GM19455 (cell line): ENCODE data around the gene ARL15.
"Not testable (repeated sequence)": the region's sequence is repeated elsewhere in the genome, so short reads cannot be mapped to it uniquely, and the experiment has no call there.

Experiments used
- ATAC-seq: cut with Tn5 transposase; IDR thresholded peaks from one replicate; pipeline ENCODE4 v1.9.1; 2021; ENCODE audit not compliant: unreplicated experiment

ARL15 gene

DNA sequence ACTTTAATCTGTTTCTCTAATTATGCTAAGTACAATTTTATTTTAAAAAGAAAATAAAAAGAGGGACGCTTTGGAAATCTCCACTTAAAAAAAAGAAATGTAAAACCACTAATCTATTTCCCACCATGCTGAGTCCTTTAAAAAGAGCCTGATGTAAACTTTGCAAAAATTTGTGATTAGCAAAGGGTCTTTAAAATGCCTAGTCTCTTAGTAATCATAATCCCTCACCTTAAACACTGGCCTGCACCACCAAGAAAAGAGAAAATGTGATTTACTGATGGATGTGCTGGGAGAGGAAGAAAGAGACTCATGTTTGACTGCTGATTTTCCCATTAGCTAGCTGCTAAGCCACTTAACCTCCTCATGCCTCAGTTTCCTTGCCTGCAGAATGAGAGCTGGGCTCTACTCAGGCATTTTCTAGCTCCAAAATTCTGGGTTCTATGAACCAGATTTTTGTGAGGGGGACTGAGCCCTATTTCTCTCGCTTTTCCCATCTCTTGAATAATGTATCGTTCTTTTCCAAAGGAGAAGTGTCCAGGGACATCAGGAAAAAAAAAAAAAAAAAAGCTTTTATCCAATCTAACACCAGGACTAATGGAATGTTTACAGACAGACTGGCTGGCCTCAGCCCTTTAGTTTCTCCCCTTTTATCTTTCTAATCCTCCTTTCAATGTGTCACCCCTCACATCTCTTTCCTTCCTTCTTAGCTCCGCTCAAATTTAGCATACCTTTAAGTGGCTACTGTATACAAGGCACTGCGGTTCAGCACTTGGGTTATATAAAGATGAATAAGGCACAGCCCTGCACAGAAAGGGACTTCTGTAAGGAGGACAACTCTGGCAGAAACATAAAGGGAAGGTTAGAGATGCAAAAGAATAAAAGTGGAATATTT, 312.4 kb downstream of the ARL15 start:
- ATAC-seq = no peak

DNA sequence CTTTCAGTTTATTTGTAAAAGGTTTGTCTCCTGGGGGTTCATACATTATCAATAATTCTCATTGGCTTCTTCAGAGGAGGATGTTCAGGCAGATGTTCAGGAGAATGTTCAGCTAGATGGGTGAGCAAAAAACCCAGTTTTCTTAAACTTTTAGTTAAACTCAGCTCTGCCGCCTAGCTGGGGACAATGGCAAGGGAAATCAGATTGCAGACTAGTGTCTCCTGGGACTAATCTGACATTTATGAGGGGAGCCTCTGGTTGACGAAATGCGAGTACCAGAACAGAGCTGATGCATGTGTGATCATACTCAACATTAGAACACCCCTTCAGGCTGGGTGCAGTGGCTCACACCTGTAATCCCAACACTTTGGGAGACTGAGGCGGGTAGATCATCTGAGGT, 314.4 kb downstream of the ARL15 start:
- no peak for ATAC-seq

DNA sequence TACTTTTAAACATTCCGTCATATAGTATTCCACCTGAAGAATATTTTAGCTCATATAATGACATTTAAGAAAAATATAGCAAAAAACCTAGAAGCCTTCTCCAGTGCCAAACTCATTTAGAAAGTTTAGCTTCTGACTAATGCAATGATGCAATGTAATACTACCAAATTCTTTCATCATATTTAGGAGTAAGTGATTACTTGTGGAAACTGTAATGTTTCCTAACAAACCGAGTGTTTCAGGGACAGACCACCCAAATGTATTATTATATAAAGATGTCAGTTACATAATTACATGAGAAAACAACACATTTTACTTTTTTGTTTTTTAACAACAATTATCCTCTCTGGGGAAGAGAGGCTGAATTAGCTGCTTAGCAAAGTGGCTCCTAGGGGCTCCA, 316.2 kb downstream of the ARL15 start:
- no peak for ATAC-seq

DNA sequence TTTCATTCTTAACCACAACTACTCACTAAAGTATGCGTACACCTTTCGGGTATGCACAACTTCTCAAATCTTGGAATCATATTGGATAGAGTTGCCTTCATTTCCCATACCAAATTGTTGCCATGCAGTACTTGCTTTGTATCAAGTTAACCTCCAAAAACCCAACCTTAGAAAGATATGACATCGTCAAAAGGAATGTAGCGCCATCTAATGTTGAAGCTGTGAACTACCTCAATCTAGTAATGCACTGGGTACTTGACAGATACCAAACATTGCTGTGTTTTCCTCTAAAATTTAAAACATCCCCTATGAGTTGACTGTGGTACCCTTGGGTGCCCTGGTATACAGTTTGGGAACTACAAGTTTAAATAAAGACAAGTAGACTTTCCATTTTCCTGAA, 318.4 kb downstream of the ARL15 start:
- no peak for ATAC-seq

DNA sequence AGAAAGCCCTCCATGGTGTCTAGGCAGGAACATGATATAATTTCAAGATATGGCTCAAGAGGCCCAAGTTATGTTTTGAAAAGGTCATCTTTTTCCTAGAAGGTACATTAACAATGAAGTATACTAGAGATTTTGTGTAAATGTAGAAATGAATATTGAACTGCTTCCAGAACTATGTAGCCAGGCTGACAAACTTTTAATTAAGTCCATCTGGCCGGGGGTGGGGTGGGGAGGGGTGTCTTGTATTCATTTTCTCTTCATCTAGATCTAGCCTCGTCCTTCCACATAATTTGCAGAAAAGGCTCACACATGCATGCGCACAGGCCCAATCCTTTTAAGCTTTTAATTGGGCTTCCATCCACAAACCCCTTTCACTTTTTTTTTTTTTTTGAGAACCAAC, 323.3 kb downstream of the ARL15 start:
- no peak for ATAC-seq

DNA sequence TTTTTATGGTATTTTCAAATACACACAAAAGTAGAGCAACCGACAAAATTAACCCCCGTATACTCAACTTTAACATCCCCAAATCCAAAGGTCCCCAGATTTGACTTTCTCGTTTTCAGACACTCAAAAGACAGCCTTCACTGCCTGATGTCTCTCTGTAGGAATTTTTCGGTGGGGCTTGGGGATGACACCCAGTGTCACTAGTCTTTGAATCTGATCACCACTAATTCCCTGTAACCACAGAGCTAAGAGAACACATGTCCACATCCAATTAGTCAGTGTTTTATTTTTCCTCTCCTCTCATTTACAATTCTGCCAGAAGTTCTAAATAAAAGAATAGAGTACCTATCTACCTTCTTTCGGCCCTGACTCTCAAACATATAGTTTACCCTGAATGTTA, 324.6 kb downstream of the ARL15 start:
- no peak for ATAC-seq

DNA sequence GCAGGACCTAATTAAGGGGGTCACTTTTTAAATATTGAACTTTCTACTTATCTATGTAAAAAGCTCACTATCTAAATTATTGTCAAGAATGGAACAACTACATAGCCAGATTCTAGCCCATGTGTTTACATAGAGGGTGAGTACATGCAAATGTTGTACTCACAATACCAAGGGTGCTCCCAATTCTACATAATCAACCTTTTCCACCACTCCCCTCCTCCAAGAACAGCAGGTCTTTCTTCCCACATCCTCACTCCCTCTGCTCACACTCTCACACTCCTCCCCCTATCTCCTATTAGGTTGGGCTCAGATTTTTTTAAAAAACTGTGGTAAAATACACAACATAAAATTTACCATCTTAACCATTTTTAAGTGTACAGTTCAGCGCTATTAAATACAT, 325.4 kb downstream of the ARL15 start:
- ATAC-seq = no peak

DNA sequence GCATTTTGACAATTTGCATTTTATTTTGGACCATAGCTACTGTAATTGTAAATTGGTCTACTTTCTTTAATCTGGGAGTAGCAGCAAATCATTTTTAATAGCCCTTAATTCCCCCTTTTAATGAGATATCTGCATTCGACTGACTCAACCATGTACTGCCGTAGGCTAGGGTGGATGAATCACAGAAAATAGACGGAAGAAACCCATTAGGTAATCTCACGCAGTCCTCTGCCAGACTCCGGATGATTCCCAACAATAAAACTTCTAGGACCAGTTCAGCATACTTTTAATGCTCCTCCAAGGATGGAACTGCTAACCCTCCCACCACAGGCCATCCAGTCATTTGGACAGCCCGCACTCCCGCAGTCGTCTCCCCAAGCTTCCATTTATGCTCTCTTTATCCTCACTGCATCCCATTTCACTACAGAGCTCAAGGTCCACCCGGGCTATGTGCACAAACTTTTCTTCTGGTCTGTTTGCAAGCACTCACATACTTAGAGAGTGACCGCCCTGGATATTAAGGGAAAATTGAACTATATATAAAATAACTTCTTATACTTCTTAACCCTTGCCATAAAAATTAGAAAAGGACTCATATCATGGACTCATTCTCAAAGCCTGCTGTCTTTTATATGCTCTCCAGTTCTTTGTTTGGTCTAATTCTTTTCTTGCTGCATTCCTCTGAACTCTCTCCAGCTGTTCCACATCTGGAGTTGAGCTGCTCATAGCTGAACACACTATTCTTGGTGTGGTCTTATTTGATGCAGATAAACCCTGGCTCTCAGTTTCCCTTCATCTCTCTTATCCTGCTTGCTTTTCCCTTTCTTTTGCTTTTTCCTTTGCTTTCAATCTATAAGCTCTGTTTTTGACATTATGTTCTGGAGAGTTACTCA, 326.6 kb downstream of the ARL15 start:
- no peak for ATAC-seq

DNA sequence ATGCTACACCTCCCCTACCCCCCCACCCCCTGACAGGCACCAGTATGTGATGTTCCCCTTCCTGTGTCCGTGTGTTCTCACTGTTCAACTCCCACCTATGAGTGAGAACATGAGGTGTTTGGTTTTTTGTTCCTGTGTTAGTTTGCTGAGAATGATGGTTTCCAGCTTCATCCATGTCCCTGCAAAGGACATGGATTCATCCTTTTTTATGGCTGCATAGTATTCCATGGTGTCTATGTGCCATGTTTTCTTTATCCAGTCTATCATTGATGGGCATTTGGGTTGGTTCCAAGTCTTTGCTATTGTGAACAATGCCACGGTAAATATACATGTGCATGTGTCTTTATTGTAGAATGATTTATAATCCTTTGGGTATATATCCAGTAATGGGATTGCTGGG, 328.1 kb downstream of the ARL15 start:
- ATAC-seq = not testable (repeated sequence)

DNA sequence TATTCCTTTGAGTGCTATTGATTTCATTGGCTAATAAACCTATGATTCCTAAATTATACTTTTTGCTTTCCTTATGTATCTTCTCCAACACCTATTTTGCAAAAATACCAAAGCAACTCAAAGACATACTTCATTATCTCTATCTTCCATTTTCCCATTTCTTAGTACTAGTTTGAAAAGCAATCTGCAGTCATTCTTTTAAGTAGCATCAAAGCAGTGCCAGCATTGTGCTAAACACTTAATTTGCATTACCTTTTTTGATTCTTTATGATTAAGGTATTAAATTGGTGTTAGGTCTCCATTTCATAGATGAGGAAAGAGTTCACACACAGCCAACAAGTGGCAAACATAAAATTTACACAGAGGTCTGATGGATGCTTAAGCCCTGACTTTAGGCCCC, 330.3 kb downstream of the ARL15 start:
- no peak for ATAC-seq

DNA sequence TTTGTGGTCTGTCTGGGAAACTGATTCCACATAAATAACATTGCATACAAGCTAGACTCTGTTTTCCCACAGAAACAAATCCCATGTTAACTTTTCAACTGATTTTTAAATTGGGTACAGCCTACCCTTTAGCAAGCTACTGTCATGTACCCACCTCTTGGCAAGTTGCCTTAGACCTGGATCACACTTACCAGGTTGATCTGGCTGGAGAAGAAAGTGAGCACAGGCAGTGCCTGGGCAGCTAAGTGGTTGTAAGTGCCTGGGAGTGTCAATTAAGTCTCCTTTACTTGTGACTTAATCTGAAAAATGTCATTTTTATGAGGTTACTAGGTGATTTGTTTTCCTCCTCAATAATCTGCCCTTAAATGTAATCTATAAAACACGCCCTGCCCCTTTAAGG, 336.4 kb downstream of the ARL15 start:
- no peak for ATAC-seq

DNA sequence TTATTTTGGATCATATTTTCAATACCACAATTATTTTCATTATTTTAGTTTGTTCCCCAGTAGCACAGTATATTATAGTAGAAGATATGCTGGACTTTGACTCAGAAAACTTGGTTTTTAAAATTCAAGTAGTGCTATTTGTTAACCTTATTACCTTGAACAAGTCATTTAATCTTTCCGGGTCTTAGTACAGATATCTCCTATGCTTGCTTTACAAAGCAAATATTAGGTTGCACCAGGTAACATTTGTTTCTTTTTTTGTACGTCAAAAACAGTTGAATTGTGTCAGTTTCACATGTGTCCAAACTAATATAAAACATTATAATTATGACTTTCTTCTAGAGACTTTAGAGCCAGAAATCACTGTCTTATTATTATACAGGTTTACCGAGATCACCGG, 338.1 kb downstream of the ARL15 start:
- ATAC-seq = no peak

DNA sequence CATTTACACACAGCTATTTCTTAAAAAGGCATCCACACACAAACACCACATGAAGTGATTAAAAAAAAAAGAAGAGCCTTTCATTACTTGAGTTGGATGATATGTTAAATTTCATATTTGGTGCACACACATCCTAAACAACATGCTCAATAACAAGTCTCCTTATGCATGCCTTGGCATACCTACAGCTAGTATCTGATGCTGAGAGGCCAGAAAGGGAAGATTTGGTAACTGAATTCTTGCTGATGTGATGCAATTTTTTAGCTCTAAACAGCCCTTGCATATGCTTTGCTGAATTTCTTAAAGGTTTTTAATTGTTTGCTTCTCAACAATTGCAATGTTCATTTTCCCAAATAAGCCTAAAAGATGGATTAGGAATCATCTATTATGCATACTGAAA, 338.8 kb downstream of the ARL15 start:
- ATAC-seq = no peak

DNA sequence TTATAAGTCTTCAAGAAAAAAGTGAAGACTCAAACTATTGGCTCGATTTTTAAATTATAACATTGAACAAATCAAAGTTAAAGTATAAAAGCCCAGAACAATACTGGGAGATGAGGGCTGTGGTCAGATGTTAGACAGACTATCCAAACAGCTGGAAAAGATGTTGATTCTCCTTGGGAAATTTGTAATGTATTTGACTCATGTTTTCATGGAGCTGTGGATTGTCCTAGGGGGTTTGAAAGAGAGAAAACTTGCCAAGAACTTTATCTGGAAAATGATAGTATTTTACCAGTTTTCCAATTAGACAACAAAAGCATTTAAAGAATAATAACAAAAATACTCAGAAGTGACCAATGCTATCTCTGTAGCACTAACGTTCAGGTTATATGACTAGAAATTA, 339.2 kb downstream of the ARL15 start:
- ATAC-seq = no peak

DNA sequence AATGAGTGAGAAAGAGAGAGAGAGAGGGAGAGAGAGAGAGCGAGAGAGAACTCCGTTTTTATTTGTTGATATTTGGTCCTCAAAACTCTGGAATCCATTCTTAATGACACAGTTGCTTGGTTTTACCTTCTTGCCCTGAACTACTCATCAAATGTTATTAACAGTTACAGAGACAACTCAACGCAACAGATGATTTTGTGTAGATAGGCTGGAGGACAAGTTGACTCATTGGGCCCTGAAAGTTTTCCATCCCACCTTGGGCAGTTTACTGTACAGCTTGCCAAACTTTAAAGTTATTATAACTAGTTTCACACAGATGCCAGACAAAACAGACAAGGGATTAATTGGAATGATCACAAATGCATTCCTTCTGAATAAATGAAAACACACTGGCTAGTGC, 339.9 kb downstream of the ARL15 start:
- no peak for ATAC-seq

DNA sequence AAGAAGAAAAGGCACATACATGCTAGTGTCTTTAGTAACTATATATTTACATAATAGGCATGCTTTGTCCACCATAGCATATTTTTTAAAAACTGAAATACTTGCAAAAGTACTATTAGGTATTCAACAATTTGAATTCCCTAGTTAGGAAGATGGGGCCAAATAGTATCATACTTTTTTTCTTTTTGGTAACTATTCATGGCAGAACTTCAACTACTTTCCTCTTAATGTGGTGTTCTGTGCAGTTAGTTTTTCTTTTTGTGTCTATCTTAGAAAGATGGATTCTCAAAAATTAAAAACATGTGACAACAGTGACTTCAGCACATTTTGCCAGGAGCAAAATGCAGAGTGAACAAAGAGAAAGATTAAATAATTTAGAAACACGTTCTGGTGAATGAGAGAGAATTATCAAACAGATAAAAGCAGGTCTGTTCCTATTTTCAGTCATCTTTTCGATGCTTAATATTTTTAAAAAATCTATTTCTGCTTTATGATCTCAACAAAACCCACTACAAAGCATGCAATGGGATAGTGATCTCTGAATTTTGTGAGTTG, 341.1 kb downstream of the ARL15 start:
- no peak for ATAC-seq

DNA sequence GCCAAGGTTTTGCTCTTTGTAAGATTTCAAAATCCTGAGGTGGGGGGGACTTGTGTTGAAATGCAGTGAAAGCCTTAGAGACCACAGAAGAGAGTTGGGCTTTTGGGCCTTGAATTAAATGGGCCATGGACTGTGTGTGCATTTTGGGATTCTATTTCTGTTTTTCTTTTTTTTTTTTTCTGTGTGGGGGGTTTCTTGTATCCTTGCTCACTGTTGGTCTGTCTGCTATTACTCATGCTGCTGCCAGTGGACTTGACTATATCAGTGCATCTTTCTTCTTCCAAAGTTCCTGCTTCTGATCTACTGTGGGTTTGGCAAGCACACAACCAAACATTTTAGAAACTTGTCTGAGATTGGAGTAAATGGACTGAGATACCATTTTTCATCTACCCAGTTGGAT, 344.9 kb downstream of the ARL15 start:
- ATAC-seq = no peak

DNA sequence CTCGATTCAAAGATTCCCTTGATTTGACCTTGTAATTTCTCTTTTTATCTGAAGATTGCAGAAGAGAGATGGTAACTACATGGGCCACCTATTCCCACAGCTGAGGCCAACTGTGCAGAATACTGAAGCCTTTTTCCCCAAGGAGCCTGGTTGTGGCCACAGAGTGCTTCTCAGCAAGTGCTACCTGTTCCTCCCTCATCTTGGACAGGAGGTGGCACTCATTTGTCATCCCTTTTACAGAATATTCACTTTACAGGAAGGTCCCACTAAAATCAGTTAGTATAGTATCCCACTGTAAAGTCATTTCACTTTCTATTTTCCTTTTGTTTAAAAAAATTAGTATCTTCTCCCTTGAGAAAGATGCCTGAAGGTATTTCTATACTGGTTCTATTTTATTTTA, 346.4 kb downstream of the ARL15 start:
- no peak for ATAC-seq

DNA sequence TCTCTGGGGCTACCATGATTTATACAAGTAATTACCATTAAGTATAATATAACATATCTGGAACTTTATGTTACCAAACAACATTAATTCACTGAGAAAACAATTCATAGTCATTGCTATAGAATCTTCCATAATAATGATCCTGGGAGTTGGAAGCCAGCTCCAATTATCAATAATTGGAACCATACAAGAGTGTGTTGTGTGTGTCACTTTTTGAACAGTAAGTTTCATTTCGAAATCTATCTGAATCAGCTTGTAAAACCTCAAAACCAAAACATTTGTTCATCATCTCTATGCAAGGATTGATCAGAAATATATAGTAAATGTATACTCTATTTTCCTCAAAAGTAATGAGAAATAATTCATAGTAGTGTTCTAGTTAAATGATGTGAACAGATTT, 348.1 kb downstream of the ARL15 start:
- ATAC-seq = no peak

DNA sequence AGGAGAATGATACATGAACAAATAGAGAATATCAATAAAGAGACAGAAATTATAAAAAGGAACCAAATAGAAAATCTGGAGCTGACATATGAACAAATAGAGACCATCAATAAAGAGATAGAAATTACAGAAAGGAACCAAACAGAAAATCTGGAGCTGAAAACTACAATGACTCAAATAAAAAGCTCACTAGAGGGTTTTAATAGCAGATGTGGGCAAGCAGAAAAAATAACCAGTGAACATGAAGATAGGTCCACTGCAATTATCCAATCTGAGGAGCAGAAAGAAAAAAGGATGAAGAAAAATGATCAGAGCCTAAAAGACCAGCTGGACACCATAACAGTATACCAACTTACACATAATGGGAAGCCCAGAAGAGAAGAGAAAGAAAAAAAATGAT, 353.7 kb downstream of the ARL15 start:
- ATAC-seq = no peak

DNA sequence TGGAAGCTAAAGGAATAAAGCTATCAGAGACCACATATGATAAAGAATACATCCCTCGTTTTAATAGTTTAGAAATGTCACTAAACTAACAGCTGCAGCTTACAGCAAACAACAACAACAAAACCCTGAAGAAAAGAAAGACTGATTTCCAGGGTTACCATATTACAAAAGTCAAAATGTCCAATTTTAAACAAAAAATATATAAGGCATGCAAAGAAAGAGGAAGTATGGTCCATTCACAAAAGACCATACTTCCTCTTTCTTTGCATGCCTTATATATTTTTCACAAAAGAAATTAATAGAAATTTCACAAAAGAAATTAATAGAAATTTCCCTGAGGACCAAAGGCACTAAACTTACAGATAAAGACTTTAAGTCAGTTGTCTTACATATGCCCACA, 354.2 kb downstream of the ARL15 start:
- ATAC-seq = no peak

DNA sequence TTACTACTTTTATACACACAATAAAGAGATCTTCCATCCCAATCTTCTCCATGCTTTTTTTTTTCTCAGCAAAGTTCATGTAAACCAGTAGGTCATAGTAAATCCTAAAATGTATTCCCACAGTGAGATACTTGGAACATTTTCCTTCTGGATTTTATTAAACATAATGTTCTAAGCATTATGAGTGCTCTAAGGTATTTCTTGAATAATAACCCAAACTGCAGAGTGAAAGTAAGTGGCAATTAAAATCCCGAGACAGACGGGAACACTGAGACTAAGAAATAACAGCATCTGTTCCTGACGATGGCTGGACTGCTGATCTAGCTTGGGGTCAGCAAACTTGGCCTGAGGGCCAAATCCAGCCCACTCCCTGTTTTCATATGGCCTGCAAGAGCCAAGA, 359.8 kb downstream of the ARL15 start:
- no peak for ATAC-seq
